ENCODE data around the gene LHFPL2.

Gene LHFPL2

DNA sequence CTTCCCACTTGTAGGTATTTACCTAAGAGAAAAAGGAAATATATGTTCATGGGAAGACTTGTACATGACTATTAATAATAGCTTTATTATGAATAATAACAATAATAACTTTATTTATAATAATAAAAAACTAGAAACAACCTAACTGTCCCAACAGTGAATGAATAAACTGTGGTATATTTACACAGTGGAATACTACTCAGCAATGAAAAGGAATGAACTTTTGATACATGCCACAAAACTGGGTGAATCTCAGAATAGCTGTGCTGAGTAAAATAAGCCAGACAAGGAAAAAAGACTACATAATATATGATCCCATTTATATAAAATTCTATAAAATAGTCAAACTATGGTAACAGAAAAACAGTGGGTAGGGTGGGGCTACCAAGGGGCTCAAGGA lies 199.5 kb downstream of the LHFPL2 start:
- no peak for DNase-seq (ENCODE audit: low spot score)

DNA sequence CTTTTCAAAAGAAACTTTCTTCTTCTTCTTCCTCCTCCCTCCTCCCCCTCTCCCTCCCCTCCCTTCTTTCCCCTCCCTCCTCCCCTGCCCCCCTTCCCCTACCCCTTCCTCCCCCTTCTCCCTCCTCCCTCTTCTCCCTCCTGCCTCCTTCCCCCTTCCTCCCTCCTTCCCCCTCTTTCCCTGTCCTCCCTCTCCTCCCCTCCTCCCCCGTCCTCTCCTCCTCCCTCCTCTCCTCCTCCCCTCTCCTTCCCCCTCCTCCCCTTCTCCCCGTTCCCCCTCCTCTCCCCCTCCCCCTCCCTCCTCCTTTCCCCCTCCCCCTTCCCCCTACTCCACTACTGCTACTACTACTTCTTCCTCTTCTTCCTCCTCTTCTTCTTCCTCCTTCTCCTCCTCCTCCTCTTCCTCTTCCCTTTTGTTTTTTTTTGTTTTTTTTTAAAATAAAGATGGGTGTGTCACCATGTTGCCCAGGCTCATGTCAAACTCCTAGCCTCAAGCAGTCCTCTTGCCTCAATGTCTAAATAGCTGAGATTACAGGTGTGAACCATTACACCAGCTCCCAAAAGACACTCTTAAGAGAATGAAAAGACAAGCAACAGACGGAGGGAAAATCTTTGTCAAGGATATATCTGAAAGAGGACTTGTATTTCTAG lies 200.7 kb downstream of the LHFPL2 start:
- no peak for DNase-seq (ENCODE audit: low spot score)
